Activated CD4-positive, CD25-positive, alpha-beta regulatory T cell treated with anti-CD3 and anti-CD28 coated beads, Interleukin-2, amount 50 U/mL, for 72 hours (primary cell): ENCODE results near the gene MCFD2.

ENCODE experiments used
- DNase-seq: peaks from one replicate; pipeline ENCODE4 v3.0.0; 2021

The MCFD2 gene

GRCh38 chr2:46871976-46872381, 43.6 kb downstream of the MCFD2 start:
- DNase-seq, result no peak

GRCh38 chr2:46870051-46870839, 45.4 kb downstream of the MCFD2 start:
- DNase-seq, result no peak

- DNase-seq, result no peak
Measured at GRCh38 chr2:46869621-46870020, 46.0 kb downstream of the MCFD2 start.

- no peak for DNase-seq
Measured at GRCh38 chr2:46866770-46867246, 48.8 kb downstream of the MCFD2 start.

- DNase-seq, result no peak
Measured at GRCh38 chr2:46865181-46865970, 50.2 kb downstream of the MCFD2 start.

- DNase-seq, result no peak
Measured at GRCh38 chr2:46863882-46864281, 51.7 kb downstream of the MCFD2 start.

- no peak for DNase-seq
Measured at GRCh38 chr2:46862514-46862913, 53.1 kb downstream of the MCFD2 start.

- DNase-seq, result no peak
Measured at GRCh38 chr2:46861916-46862315, 53.7 kb downstream of the MCFD2 start.

- DNase-seq, result no peak
Measured at GRCh38 chr2:46859482-46859881, 56.1 kb downstream of the MCFD2 start.

- no peak for DNase-seq
Measured at GRCh38 chr2:46858702-46859090, 56.9 kb downstream of the MCFD2 start.

- DNase-seq, result no peak
Measured at GRCh38 chr2:46857871-46858701, 57.5 kb downstream of the MCFD2 start.

- DNase-seq, result no peak
Measured at GRCh38 chr2:46856336-46856735, 59.3 kb downstream of the MCFD2 start.

GRCh38 chr2:46855805-46856204, 59.8 kb downstream of the MCFD2 start:
- no peak for DNase-seq

GRCh38 chr2:46854260-46854659, 61.3 kb downstream of the MCFD2 start:
- no peak for DNase-seq

- no peak for DNase-seq
Measured at GRCh38 chr2:46852598-46852997, 63.0 kb downstream of the MCFD2 start.

- DNase-seq, result no peak
Measured at GRCh38 chr2:46852124-46852523, 63.5 kb downstream of the MCFD2 start.
